Psoas muscle (tissue), 8 donors: ENCODE data around the gene TRPM3. TPM values are rescaled to one million over a fixed set of nuclear protein-coding genes. Genes with fewer than 3 reads are reported as not detected.

ENCODE experiments used
- ATAC-seq, 4 donors: fragments of 200-7000 bp; cut with Tn5 transposase; one replicate each; pipeline ENCODE4 v1.9.1; 2020; ENCODE audit warnings: moderate library complexity in 3 of 4, mild to moderate bottlenecking in 2 of 4
- DNase-seq, 2 donors: peaks; one replicate each; pipeline ENCODE4 v3.0.0-alpha.2; 2020
- H3K27ac ChIP-seq: fragments of 200-600 bp; one replicate; pipeline ENCODE4 v1.8.0; 2022
- H3K27me3 ChIP-seq, 3 donors: fragments of 200-600 bp in 1 of 3; one replicate each; pipeline versions ENCODE4 v1.6.1 to v1.8.0; 2013 to 2022; ENCODE audit warnings: low read length in 2 of 3, mild to moderate bottlenecking in 2 of 3, moderate library complexity in 1 of 3; ENCODE audit not compliant: insufficient read depth in 3 of 3
- H3K36me3 ChIP-seq, 2 donors: fragments of 200-600 bp in 1 of 2; one replicate each; pipeline versions ENCODE4 v1.6.1 to v1.8.0; 2013 to 2022; ENCODE audit warnings: low read depth in 1 of 2, mild to moderate bottlenecking in 1 of 2, moderate library complexity in 1 of 2; ENCODE audit not compliant: insufficient read depth in 1 of 2
- H3K4me1 ChIP-seq: fragments of 200-600 bp; one replicate; pipeline ENCODE4 v1.8.0; 2022
- H3K4me3 ChIP-seq: fragments of 200-600 bp; one replicate; pipeline ENCODE4 v1.8.0; 2022; ENCODE audit warnings: mild to moderate bottlenecking
- H3K9me3 ChIP-seq: fragments of 200-600 bp; one replicate; pipeline ENCODE4 v1.8.0; 2022
- WGBS, 3 donors: extraction: QIAGEN DNeasy Blood & Tissue Kit; methylation state at CpG; one replicate each; pipeline versions ENCODE4 v1.1.6 to v1.1.7; 2013; 5-methylcytosine and 5-hydroxymethylcytosine counted together
- intact Hi-C, 2 donors: fragments of 100-400 bp; cut with DNase I; formaldehyde crosslinking; loops; one replicate each; pipeline versions ENCODE4 v1.11.0 to v1.14.2; 2022
- polyA plus RNA-seq, 3 donors: library from polyadenylated mRNA; stranded (reverse); fragments of 200-250 nt; gene quantifications; one replicate each; pipeline ENCODE4 v1.2.3, GENCODE V29; 2013
- total RNA-seq, 4 donors: library from RNA; stranded (reverse); fragmentation: NEBNext Ultra II Directional in 2 of 4; extraction: Animal tissue kit (Norgen Biotek cat#: 25700) in 2 of 4; gene quantifications; one replicate each; pipeline versions ENCODE4 v1.2.1 to v1.2.4, GENCODE V29; 2021 to 2023
- TF ChIP-seq, protein P1 (sequence below): fragments of 200-600 bp; IDR thresholded peaks from one replicate; pipeline ENCODE4 v1.8.0; 2022; ENCODE audit warnings: antibody characterized with exemption
- donor health status: healthy with polysubstance abuse.
- donor health status: DM: no; HTN: no; CAD: no; lungs with moderate emphysema.
- donor health status: Bipolar disorder and iron deficiency.
- donor health status: healthy.
- donor health status: DM: yes; HTN: yes; CAD: no.
- donor health status: DM: no; HTN: no; CAD: no.
- donor health status: DM: no; HTN: no; CAD: no.
- donor health status: DM: yes; HTN: yes; CAD: no.

The TRPM3 gene
- total and polyA plus RNA-seq, 7 donors: 0.01 to 0.16 (median 0.06) TPM; not detected in 3

DNA sequence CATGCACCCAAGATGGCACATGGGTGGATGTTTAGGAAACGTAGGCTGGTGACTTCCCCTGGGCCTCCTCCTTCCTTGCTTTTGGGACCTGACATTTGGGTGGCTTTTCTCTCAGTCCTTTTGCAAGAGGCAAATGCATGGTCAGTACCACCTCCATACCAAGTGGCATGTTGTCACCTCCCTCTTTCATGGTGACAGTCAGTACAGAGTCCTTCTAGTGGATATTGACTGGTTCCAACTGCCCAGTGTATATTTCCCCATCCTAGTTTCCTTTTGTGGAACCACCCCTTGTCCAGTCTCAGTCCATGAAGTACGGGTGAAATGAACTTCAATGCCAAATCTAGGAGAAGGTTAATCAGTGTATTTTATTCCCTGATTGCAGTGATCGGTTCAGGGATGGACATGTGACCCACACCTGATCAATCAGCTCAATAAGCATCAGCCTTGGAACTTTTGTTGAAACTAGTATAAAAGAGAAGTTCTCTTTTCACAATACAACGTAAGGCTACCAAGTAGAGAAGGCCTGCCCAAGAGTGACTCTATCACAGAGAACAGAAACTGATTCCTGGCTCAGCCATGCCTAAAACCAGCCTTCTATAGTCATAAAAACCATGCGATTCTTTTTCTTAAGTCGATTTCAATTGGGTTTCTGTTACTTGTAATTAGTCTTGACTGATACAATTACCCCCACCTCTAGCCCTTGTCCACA lies 563.6 kb downstream of the TRPM3 start:
- Histone ChIP-seq H3K4me3 (no peak overlapping the region), H3K9me3 (no peaks in the 10 kb centered on the region), H3K27ac (no peak overlapping the region), H3K27me3 (no peaks in the 10 kb centered on the region), H3K4me1 (no peaks in the 10 kb centered on the region), H3K36me3 (no peaks in the 10 kb centered on the region)
- WGBS, 3 donors: 76 to 89% (median 79%) methylated on average over 6 of the region's 6 CpGs
- ATAC-seq (no peak), DNase-seq (no peak)
- TF ChIP-seq, protein P1, sequence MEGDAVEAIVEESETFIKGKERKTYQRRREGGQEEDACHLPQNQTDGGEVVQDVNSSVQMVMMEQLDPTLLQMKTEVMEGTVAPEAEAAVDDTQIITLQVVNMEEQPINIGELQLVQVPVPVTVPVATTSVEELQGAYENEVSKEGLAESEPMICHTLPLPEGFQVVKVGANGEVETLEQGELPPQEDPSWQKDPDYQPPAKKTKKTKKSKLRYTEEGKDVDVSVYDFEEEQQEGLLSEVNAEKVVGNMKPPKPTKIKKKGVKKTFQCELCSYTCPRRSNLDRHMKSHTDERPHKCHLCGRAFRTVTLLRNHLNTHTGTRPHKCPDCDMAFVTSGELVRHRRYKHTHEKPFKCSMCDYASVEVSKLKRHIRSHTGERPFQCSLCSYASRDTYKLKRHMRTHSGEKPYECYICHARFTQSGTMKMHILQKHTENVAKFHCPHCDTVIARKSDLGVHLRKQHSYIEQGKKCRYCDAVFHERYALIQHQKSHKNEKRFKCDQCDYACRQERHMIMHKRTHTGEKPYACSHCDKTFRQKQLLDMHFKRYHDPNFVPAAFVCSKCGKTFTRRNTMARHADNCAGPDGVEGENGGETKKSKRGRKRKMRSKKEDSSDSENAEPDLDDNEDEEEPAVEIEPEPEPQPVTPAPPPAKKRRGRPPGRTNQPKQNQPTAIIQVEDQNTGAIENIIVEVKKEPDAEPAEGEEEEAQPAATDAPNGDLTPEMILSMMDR: no peak
- intact Hi-C loops: no loop called here

DNA sequence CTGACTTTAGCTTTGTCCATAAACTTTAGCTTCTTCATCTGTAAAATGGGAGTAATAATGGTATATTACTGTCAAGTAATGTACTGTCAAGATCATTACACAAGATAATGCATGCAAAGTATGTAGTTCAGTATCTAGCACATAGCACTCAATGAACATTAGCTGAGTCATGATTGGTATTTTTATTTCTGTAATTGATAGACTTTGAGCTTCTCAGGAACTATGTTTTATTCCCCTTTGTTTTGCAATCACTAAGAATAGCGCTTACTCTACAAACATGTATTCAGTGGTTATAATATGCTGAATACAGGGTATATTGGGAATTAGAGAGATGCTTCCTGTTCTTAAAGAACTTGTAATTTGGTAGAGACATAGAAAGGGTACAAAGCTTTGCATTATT lies 564.6 kb downstream of the TRPM3 start:
- WGBS, 3 donors: 90 to 95% (median 95%) methylated on average over 1 of the region's 1 CpG
- Histone ChIP-seq H3K9me3 (no peaks in the 10 kb centered on the region), H3K4me1 (no peaks in the 10 kb centered on the region), H3K36me3 (no peaks in the 10 kb centered on the region), H3K27ac (no peak overlapping the region), H3K4me3 (no peak overlapping the region), H3K27me3 (no peaks in the 10 kb centered on the region)
- TF ChIP-seq, protein P1: no peak
- no peak for DNase-seq
- ATAC-seq: no peak
- intact Hi-C loops: no loop called here

DNA sequence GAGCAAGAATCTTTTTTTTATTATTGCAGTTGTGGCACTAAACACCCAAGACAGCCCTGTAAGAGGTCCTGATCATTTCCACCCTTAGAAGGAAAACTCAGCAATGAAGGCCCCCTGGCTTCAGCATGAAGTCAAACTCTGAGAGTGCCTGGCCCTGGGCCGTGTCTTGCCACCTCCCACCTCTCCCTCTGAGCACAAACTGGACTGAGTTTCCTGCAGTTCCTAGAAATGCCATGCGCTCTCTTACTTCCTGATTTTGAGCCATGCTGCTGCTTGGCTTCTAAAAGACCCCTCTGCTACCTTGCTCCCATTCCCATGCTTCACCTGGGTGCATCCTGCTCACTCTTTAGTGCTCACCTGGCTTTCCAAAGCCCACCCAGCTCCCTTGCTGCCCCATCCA lies 566.5 kb downstream of the TRPM3 start:
- H3K4me1 ChIP-seq: no peaks in the 10 kb centered on the region
- H3K36me3 ChIP-seq: no peaks in the 10 kb centered on the region
- intact Hi-C loops: no loop called here
- no peak overlapping the region for H3K27ac ChIP-seq
- no peak for ATAC-seq
- 81 to 90% (median 83%) methylated on average over 2 of the region's 2 CpGs for WGBS, 3 donors
- H3K9me3 ChIP-seq: no peaks in the 10 kb centered on the region
- TF ChIP-seq, protein P1: no peak
- H3K27me3 ChIP-seq: no peaks in the 10 kb centered on the region
- H3K4me3 ChIP-seq: no peak overlapping the region
- DNase-seq: no peak

DNA sequence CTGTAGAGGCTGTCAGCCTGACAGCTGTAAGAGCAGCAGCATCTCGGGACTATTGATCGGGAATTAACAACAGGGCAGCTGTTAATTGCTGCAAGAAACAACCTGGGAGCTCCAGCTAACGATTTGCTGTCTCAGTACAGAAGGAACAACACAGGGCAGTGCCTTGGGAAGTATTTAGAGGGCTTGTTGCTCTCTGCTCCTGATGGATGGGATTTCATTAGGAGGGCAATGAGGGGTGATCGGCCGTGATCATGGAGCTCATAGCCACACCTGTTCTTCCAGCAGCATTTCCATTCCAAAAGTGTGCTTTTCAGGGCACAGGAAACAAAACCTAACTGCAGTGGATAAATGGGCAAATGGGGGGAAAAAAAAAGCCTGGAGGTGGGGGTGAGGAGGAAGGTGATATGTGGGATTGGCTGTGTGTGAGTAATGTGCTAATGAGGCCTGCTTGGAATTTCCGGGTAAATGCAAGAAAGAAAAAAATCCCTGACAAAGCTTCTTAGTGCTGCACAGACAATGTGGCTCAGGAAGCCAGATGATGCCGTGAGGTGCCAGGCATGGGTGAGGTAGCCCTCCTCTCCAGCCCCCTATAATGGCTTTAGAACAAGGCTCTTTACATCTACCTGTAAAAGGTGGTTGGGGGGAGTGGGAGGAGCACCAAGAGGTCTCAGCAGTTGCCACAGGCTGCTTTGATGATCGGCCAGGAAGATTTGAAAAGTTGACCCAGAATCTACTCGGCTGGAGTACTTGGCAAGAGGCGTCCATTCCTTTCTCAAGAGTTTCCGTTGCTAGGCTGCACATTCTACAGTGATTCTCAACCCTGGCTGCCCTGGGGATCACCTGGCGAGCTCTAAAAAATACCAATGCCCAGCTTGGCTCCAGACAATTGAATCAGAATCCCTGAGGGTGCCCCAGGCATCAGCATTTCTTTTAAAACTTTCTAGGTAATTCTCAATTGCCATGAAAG lies 567.4 kb downstream of the TRPM3 start:
- Histone ChIP-seq H3K4me3 (no peak overlapping the region), H3K27me3 (no peaks in the 10 kb centered on the region), H3K36me3 (no peaks in the 10 kb centered on the region), H3K27ac (no peak overlapping the region), H3K9me3 (no peaks in the 10 kb centered on the region), H3K4me1 (no peaks in the 10 kb centered on the region)
- intact Hi-C loops: no loop called here
- WGBS, 3 donors: 36 to 41% (median 36%) methylated on average over 12 of the region's 12 CpGs
- ATAC-seq: peak in 3 of 4 donors; percentile 48 to 65 (median 57)
- TF ChIP-seq, protein P1: no peak
- peak in 1 of 2 donors; percentile 19 for DNase-seq
